Activated CD8-positive, alpha-beta memory T cell treated with anti-CD3 and anti-CD28 coated beads, Interleukin-2, amount 10 ng/mL, durations not matched to agents 7 days and 5 days (primary cell): Measurements from ENCODE around the gene ACACA. TPM values are rescaled to one million over a fixed set of nuclear protein-coding genes. Genes with fewer than 3 reads are reported as not detected.

ENCODE experiments used
- ATAC-seq: fragments of 150-1000 bp; cut with Tn5 transposase; one replicate; pipeline ENCODE4 v1.10.0; 2021; ENCODE audit warnings: moderate library complexity
- CTCF ChIA-PET: fragments of 350-600 bp; sonication (Branson Sonifier 250); formaldehyde crosslinking; loops from one replicate; lab custom pipeline; 2021; ENCODE audit warnings: antibody characterized with exemption; lab: Charles Lee
- DNase-seq: peaks from one replicate; pipeline ENCODE4 v3.0.0-alpha.2; 2020
- H3K27ac Mint-ChIP-seq: one replicate; pipeline ENCODE4 v1.8.0; 2021; ENCODE audit warnings: mild to moderate bottlenecking, mixed read lengths
- H3K27me3 Mint-ChIP-seq: one replicate; pipeline ENCODE4 v1.8.0; 2021; ENCODE audit warnings: mixed read lengths
- H3K36me3 Mint-ChIP-seq: one replicate; pipeline ENCODE4 v1.8.0; 2021; ENCODE audit warnings: mild to moderate bottlenecking, mixed read lengths
- H3K4me1 Mint-ChIP-seq: one replicate; pipeline ENCODE4 v1.8.0; 2021; ENCODE audit warnings: mixed read lengths
- H3K4me3 Mint-ChIP-seq: one replicate; pipeline ENCODE4 v1.8.0; 2021; ENCODE audit warnings: mild to moderate bottlenecking, moderate library complexity, mixed read lengths
- H3K9me3 Mint-ChIP-seq: one replicate; pipeline ENCODE4 v1.8.0; 2022; ENCODE audit warnings: low read depth, mixed read lengths
- total RNA-seq, 2 experiments: library from RNA; stranded (reverse); gene quantifications; one replicate each; pipeline ENCODE4 v1.2.3, GENCODE V29; 2021

ACACA gene
- total RNA-seq, 2 experiments from 2014 or later: 55.4 to 69.7 TPM

DNA sequence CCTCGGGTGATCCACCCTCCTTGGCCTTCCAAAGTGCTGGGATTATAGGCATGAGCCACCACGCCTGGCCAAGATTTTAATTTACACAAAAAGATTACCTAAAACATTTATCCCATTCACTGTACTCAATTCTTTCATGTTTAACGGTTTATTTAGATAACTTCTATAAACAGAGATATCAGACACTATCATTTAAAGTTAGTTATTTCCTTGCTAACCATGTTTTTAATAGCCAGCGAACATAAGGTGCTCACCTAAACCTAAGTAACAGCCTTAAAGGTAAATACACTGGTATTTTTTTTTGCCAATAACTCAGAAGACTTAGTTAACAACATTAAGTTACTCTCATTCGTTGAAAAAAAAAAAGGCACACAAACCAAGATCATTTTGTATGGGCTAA is 112.9 kb downstream of the ACACA start:
- Mint-ChIP-seq H3K36me3 (peaks cover 1% of the 10 kb centered on the region), H3K27me3 (no peaks in the 10 kb centered on the region), H3K9me3 (no peaks in the 10 kb centered on the region), H3K4me3 (no peak overlapping the region), H3K27ac (no peak overlapping the region), H3K4me1 (peaks cover 12% of the 10 kb centered on the region)
- no peak for DNase-seq
- CTCF ChIA-PET: no interaction called here
- no peak for ATAC-seq

DNA sequence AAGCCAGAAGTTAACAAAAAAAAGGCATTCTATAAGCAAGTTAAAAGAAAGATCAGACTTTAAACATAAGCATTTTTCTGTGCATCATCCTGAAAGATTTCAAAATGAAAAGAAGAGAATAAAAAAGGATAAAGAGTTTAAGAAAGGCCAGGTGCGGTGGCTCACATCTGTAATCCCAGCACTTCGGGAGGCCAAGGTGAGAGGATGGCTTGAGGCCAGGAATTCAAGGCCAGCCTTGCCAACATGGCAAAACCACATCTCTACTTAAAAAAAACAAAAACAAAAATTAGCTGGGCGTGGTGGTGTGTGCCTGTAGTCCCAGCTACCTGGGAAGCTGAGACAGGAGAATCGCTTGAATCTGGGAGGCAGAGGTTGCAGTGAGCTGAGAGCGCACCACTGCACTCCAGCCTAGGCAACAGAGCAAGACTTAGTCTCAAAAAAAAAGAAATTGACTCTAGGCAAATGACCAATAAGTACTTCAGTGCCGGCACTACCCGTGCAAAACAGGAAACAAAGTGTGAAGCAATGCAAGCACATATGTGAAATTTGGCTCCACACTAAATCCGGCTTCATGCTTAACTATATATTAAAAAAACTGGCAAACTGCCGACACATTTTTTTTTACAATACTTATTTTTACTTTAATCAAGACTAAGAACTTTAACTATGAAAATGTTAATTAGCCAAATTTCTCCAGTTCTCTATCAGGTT is 114.1 kb downstream of the ACACA start:
- H3K4me1 Mint-ChIP-seq: peaks cover 5% of the 10 kb centered on the region
- DNase-seq (no peak), ATAC-seq (no peak)
- peaks cover 1% of the 10 kb centered on the region for H3K36me3 Mint-ChIP-seq
- no peaks in the 10 kb centered on the region for H3K27me3 Mint-ChIP-seq
- no peak overlapping the region for H3K27ac Mint-ChIP-seq
- no peaks in the 10 kb centered on the region for H3K9me3 Mint-ChIP-seq
- H3K4me3 Mint-ChIP-seq: no peak overlapping the region
- CTCF ChIA-PET: interaction anchor here (0.6 kb wide), 1 partner anchor 33 kb away, joined by 5 read pairs; no protein-coding TSS in a partner anchor

DNA sequence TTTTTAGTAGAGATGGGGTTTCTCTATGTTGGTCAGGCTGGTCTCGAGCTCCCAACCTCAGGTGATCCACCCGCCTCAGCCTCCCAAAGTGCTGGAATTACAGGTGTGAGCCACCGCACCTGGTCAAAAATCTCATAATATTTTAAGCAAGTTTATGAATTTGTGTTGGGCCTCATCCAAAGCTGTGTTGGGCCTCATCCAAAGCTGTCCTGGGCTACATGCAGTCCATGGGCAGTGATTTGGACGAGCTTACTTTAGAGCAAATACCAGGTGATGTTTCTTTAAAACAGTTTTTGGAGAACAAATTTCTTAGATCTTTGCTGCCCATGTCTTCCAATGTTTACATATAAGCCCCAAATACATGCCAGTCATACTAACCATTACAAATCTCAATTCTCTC is 115.3 kb downstream of the ACACA start:
- Mint-ChIP-seq H3K9me3 (no peaks in the 10 kb centered on the region), H3K4me1 (peaks cover 5% of the 10 kb centered on the region), H3K36me3 (peaks cover 1% of the 10 kb centered on the region), H3K4me3 (no peak overlapping the region), H3K27ac (no peak overlapping the region), H3K27me3 (no peaks in the 10 kb centered on the region)
- CTCF ChIA-PET: interaction anchor here (0.6 kb wide), 1 partner anchor 20 kb away, joined by 3 read pairs; no protein-coding TSS in a partner anchor
- DNase-seq: no peak
- ATAC-seq: no peak

DNA sequence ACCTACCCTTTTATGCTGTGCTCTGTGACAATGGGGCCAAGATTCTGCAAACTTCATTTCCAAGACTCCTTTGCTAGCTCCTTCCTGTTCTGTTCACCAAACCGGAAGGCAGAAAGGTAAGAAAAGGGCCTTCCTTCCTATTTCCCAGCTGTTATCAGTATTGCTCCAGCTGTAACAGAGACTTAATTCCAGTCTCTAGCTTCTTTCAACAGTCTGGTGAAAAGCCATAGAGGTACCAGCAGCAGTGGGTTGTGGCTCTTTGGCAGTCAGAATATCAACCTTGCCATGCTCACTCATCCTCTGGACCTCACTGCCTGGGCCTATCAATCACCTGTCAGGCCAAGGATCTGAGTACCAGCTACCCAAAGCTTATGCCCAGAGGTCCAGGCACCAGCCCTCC is 120.2 kb downstream of the ACACA start:
- Mint-ChIP-seq H3K4me1 (peaks cover 3% of the 10 kb centered on the region), H3K27ac (no peak overlapping the region), H3K36me3 (peaks cover 17% of the 10 kb centered on the region), H3K4me3 (no peak overlapping the region), H3K27me3 (no peaks in the 10 kb centered on the region), H3K9me3 (no peaks in the 10 kb centered on the region)
- ATAC-seq (no peak), DNase-seq (no peak)
- CTCF ChIA-PET: interaction anchor here (0.6 to 1.4 kb wide), 3 partner anchors 13 to 676 kb away, joined by 3 read pairs; no protein-coding TSS in a partner anchor

DNA sequence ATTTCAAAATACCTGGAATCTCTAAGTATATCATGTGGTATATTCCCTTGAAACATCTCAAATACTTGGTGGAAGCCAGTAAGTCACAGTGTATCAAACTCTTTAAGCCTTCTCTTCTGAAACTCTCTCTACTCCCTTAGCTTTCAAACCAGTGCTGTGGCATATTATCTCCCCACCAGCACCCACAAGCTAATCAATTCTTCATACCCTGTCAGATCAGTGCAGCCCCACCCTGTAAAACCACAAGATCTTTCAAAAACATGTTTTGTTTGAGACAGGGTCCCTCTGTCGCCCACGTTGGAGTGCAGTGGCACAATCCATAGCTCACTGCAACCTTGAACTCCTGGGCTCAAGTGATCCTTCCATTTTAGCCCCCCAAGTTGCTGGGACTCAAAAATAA is 122.4 kb downstream of the ACACA start:
- no peak for ATAC-seq
- no peak for DNase-seq
- Mint-ChIP-seq H3K27me3 (no peaks in the 10 kb centered on the region), H3K27ac (no peak overlapping the region), H3K9me3 (no peaks in the 10 kb centered on the region), H3K4me3 (no peak overlapping the region), H3K36me3 (peaks cover 22% of the 10 kb centered on the region), H3K4me1 (peaks cover 3% of the 10 kb centered on the region)
- CTCF ChIA-PET: no interaction called here

DNA sequence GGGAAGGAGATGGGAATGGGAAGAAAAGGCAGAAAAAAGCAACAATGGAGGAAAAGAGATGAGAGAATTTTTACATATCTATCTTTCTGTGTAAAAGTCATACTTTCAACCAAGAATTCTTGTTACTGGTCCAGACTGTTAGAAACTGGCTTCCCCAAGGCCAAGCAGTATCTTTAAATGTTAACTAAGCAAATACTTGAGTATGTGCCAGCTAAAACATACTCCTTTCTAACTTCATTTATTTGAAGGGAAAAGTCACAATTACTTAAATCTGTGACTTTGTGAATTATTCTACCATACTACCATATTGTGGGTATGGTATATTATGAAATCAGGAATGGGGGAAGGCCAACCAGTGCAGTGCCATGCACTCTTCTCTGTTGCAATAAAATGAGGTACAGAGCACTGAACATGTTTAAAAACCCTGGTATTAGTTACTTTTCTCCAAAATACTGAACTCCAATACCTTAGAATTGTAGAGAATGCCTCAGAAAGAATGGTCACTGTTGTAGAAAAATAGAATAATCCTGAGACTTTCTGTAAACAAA is 123.1 kb downstream of the ACACA start:
- Mint-ChIP-seq H3K27me3 (no peaks in the 10 kb centered on the region), H3K4me1 (peaks cover 3% of the 10 kb centered on the region)
- CTCF ChIA-PET: no interaction called here

DNA sequence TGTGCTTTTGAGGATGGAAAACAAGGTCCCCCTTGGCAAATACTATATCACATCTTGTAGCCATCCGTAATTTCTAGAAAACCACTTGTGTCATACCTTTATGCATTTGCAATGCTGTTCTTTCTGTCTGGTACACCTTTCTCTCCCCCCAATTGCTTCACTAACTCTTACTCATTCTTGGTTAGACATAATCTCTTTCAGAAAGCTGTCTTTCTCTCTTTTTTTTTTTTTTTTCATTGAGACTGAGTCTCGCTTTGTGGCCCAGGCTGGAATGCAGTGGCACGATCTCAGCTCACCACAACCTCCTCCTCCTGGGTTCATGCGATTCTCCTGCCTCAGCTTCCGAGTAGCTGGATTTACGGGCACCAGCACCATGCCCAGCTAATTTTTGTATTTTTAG is 125.8 kb downstream of the ACACA start:
- Mint-ChIP-seq H3K27me3 (no peaks in the 10 kb centered on the region), H3K4me1 (peaks cover 3% of the 10 kb centered on the region), H3K27ac (no peak overlapping the region), H3K36me3 (peaks cover 32% of the 10 kb centered on the region), H3K9me3 (no peaks in the 10 kb centered on the region), H3K4me3 (no peak overlapping the region)
- no peak for ATAC-seq
- DNase-seq: no peak
- CTCF ChIA-PET: no interaction called here

More for the DNA sequence above, 123.1 kb downstream of the ACACA start:
- Mint-ChIP-seq H3K36me3 (peaks cover 22% of the 10 kb centered on the region), H3K27ac (no peak overlapping the region), H3K4me3 (no peak overlapping the region), H3K9me3 (no peaks in the 10 kb centered on the region)
- ATAC-seq (no peak), DNase-seq (no peak)

DNA sequence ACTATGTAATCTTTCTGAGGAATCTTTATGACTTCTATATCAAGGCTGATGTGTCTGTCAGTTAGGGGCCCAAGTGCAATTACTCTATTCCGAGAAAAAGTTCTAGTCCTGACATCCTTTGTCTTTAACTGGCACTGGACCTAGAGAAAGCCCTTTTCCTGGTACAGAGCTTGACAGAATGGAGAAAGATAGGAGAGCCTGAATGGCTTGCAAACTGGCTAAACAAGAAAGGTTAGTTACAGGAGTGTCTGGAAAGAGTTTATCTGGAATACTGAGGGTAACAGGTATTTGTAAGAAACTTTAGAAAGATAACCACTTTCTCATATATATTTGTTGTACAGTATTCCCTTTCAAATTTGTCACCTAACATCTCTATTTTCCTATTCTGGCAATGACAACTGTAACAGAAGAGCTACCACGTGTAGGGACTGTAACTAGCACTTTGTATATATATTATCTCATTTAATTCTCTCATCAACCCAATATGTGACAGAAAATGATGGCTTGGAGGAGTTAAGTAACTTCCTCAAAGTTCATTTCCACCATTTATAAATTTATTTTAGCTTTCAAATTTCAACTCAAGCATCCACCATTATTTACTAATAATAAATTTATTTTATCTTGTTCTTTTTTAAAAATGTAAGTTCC is 128.3 kb downstream of the ACACA start:
- peaks cover 2% of the 10 kb centered on the region for H3K4me1 Mint-ChIP-seq
- no peaks in the 10 kb centered on the region for H3K27me3 Mint-ChIP-seq
- ATAC-seq: no peak
- H3K9me3 Mint-ChIP-seq: no peaks in the 10 kb centered on the region
- DNase-seq: no peak
- CTCF ChIA-PET: no interaction called here
- H3K27ac Mint-ChIP-seq: no peak overlapping the region
- peaks cover 42% of the 10 kb centered on the region for H3K36me3 Mint-ChIP-seq
- H3K4me3 Mint-ChIP-seq: no peak overlapping the region

DNA sequence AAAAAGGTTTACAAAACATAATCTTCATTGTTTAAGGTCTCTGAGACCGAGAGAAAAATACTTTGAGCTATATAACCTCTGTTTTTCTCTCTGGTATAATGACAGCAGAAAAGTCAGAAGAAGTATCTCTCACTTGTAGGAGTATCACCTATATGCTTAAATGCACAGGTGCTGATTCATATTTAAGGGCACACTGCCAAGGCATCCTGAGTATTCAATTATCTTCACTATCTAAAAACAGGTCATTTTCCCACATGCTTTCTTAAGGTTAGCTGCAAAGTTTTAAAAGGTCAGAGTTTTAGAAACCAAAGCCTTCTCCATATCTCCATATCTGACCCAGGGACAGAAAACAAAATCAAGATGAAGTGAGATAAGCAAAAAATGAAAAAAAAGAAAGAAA is 130.2 kb downstream of the ACACA start:
- no peak overlapping the region for H3K4me3 Mint-ChIP-seq
- H3K36me3 Mint-ChIP-seq: peaks cover 31% of the 10 kb centered on the region
- H3K4me1 Mint-ChIP-seq: peaks cover 2% of the 10 kb centered on the region
- CTCF ChIA-PET: no interaction called here
- no peaks in the 10 kb centered on the region for H3K9me3 Mint-ChIP-seq
- ATAC-seq (no peak), DNase-seq (no peak)
- no peak overlapping the region for H3K27ac Mint-ChIP-seq
- no peaks in the 10 kb centered on the region for H3K27me3 Mint-ChIP-seq

DNA sequence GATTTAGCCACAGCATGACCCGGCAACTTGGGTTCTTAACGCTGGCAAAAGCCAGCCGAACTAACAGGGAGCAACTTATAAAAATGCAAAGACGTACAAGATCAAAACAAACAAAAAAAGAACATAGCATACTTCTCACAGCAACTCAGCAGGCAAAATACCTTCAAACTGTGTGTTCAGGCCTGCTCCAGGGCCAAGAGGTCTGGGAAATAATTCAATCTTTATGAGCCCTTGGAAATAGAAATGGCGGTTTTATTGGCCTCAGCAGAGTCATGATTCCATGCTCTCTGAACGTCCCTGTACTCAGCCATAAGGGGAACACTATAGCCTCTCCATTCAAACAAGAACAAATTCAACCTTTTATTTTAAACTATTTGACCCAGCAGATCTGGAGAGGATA is 132.2 kb downstream of the ACACA start:
- no peak for ATAC-seq
- peaks cover 2% of the 10 kb centered on the region for H3K4me1 Mint-ChIP-seq
- H3K4me3 Mint-ChIP-seq: no peak overlapping the region
- CTCF ChIA-PET: no interaction called here
- no peak overlapping the region for H3K27ac Mint-ChIP-seq
- peaks cover 36% of the 10 kb centered on the region for H3K36me3 Mint-ChIP-seq
- no peaks in the 10 kb centered on the region for H3K9me3 Mint-ChIP-seq
- H3K27me3 Mint-ChIP-seq: no peaks in the 10 kb centered on the region
- DNase-seq: no peak

DNA sequence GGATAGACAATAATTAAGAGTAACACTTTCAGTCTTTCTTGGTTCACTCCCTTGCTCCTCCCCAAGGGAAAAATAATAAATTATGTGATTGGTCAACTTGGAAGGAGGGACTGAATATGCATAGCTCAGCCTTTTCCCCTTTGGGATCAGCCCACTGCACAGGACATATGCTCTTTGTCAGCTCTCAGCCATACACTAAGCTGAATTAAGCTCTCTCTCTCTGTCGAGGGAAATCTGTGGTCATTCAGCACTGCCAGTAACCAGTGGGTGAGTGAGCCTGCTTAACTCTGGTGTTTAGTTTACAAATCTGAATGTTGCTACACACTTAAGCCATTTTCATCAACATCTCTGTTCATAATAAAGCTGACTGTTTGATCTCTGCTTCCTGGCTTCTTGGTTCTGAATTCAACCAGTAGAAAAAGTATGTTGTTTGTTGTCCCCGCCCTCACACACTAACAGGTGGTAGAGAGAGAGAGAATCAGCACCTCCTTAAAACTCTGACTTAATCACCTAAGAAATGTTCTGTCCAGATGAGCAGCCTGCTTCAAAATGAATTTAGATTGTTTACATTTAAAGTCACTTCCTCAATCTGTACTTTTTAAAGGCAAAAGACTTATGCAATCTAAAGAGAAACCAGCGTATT is 133.1 kb downstream of the ACACA start:
- no peak for DNase-seq
- H3K4me3 Mint-ChIP-seq: no peak overlapping the region
- no peaks in the 10 kb centered on the region for H3K27me3 Mint-ChIP-seq
- no peak overlapping the region for H3K27ac Mint-ChIP-seq
- no peaks in the 10 kb centered on the region for H3K9me3 Mint-ChIP-seq
- CTCF ChIA-PET: interaction anchor here (1.3 kb wide), 1 partner anchor 13 kb away, joined by 3 read pairs; no protein-coding TSS in a partner anchor
- H3K4me1 Mint-ChIP-seq: peaks cover 2% of the 10 kb centered on the region
- ATAC-seq: no peak
- H3K36me3 Mint-ChIP-seq: peaks cover 41% of the 10 kb centered on the region

DNA sequence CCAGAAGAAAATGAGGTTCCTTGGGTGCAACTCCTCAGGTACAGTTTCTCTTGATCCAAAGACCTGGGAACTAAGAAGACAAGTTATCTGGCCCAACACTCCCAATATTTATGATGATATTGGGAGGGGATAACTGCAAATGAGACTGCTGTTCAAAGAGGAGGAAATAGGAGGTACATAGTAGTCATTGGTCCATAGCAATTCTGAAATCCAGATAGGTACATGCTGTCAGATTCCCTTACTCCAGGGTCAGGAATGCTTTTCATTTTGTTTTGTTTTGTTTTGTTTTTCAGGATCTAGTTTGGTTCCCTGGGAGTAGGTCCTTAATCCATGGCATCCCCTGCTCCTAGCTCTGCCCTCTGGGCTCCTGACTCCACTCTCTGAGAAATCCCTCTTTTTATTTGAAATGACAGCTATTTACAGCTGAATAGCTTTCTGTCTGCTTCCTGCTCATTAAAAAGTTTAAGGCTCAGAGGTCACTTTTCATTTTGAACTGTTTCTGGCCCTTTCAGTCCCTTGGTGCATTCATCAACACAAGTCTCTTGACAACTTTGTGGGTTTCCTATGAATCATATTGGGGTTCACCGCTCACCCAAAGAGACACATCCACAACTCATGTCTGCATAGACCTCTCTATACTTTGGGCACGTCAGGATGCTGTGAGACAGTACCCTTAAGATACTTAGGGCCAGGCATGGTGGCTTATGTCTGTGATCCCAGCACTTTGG is 141.0 kb downstream of the ACACA start:
- peaks cover 68% of the 10 kb centered on the region for H3K36me3 Mint-ChIP-seq
- ATAC-seq: no peak
- CTCF ChIA-PET: no interaction called here
- H3K27me3 Mint-ChIP-seq: no peaks in the 10 kb centered on the region
- DNase-seq: no peak
- peaks cover 8% of the 10 kb centered on the region for H3K4me1 Mint-ChIP-seq
- H3K4me3 Mint-ChIP-seq: no peak overlapping the region
- peaks cover 11% of the 10 kb centered on the region for H3K9me3 Mint-ChIP-seq
- no peak overlapping the region for H3K27ac Mint-ChIP-seq

DNA sequence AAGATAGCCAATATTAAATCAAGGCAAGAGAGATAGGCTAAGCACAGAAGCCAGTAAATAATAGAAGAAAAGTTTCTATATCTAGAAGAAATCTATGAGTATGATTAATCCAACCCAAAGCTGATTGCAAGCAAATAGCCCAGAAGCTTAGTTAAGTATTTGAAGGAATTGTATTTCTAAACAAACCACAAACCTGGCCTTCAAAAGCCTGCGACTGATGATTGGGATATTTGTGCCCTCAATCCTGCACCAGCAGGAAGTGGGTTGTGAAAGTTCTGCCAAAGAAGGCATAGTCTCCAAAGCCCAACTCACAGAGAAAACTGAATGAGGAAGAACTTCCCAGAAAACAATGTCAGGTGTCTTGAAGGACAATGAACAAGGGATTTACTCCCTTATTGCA is 145.3 kb downstream of the ACACA start:
- CTCF ChIA-PET: no interaction called here
- DNase-seq: no peak
- H3K27ac Mint-ChIP-seq: no peak overlapping the region

More for the DNA sequence above, 145.3 kb downstream of the ACACA start:
- H3K36me3 Mint-ChIP-seq: peaks cover 38% of the 10 kb centered on the region
- H3K4me1 Mint-ChIP-seq: peaks cover 8% of the 10 kb centered on the region
- no peaks in the 10 kb centered on the region for H3K27me3 Mint-ChIP-seq
- ATAC-seq: no peak
- H3K9me3 Mint-ChIP-seq: peaks cover 3% of the 10 kb centered on the region
- H3K4me3 Mint-ChIP-seq: no peak overlapping the region
